Measurements from ENCODE around the gene TCF7L2.

GRCh38 chr10:113027230-113027573 is 77.2 kb downstream of the TCF7L2 start:
- TF ChIP-seq GATAD2B (IDR thresholded peaks at IDR 0.05; ENCODE audit: borderline replicate concordance) (no peak), CBX5 (IDR thresholded peaks at IDR 0.05; ENCODE audit: borderline replicate concordance, low read depth) (no peak), EHMT2 (IDR thresholded peaks at IDR 0.05) (no peak), ETV1 (tag; conservative IDR thresholded peaks at IDR 0.05; ENCODE audit: low read depth) (no peak)
